A549 (cell line): ENCODE measurements around the gene SMYD4.
"Not testable (repeated sequence)": the region's sequence is repeated elsewhere in the genome, so short reads cannot be mapped to it uniquely, and the experiment has no call there.

Source experiments
- BHLHE40 ChIP-seq: IDR thresholded peaks from 2 replicates; pipeline ENCODE4 v1.6.1; 2012; ENCODE audit warnings: low read depth, low read length, inconsistent platforms
- CTCF ChIP-seq: fragments of >200 bp; sonication (Bioruptor Twin); formaldehyde crosslinking; IDR thresholded peaks from 3 replicates; pipeline ENCODE4 v1.5.1; 2016
- JUN ChIP-seq, 2 experiments: fragments of >200 bp; sonication (Bioruptor Twin); formaldehyde crosslinking; IDR thresholded peaks; 2 replicates in 1 of 2; 3 replicates in 1 of 2; pipeline ENCODE4 v1.6.1; 2016 to 2017
- MAFK ChIP-seq: fragments of 450-650 bp; IDR thresholded peaks from 2 replicates; pipeline ENCODE4 v1.6.1; 2014; ENCODE audit not compliant: partially characterized antibody
- NFE2L2 ChIP-seq: fragments of 150-350 bp; conservative IDR thresholded peaks from 2 replicates; pipeline ENCODE4 v1.6.1; 2014; ENCODE audit warnings: low read length
- POLR2A ChIP-seq: IDR thresholded peaks from 2 replicates; pipeline ENCODE4 v1.6.1; 2012; ENCODE audit warnings: mild to moderate bottlenecking, low read length
- RFX5 ChIP-seq: fragments of 450-650 bp; IDR thresholded peaks from 2 replicates; pipeline ENCODE4 v1.7.1; 2014; ENCODE audit warnings: antibody characterized with exemption, mild to moderate bottlenecking, moderate library complexity

GRCh38 chr17:1764705-1765104 is 65.0 kb downstream of the SMYD4 start:
- TF ChIP-seq POLR2A; MAFK; CTCF; BHLHE40; NFE2L2; RFX5; JUN (IDR thresholded peaks at IDR 0.05): not testable (repeated sequence)
